AG10803 (cell line): ENCODE measurements around the gene ROBO1.
A peak's percentile ranks its signal among the peaks of the same experiment; 100 is the strongest.

ENCODE experiments used
- DNase-seq: peaks from one replicate; pipeline ENCODE4 v3.0.0; 2010; ENCODE audit warnings: low read depth
- H3K4me3 ChIP-seq: 2 replicates; pipeline ENCODE4 v1.5.1; 2011; ENCODE audit warnings: mild to moderate bottlenecking, low read length, control low read depth
- TF ChIP-seq, protein P1 (sequence below): conservative IDR thresholded peaks from 2 replicates; pipeline ENCODE4 v1.5.1; 2011; ENCODE audit warnings: mild to moderate bottlenecking, low read length, control low read depth, inconsistent platforms

The ROBO1 gene

DNA sequence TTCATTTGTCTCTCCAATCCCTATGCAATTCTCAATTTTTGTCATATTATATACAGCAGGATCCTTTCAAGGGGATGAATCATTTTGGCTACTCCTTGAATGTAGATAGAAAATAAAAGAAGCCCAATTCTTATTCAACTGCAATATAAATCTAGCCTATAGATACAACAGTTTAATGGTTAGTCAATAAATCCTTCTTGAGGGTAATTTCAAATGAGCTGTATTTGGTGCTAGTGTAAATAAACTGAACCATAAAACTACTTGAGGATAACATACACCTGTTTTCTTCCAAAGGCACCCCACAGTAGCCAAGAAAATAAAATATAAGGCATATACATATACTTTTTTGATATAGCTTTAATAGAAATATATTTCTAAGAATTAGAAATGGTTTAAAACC, 830.3 kb downstream of the ROBO1 start:
- no peak for DNase-seq
- H3K4me3 ChIP-seq, result no peak overlapping the region
- TF ChIP-seq, protein P1, sequence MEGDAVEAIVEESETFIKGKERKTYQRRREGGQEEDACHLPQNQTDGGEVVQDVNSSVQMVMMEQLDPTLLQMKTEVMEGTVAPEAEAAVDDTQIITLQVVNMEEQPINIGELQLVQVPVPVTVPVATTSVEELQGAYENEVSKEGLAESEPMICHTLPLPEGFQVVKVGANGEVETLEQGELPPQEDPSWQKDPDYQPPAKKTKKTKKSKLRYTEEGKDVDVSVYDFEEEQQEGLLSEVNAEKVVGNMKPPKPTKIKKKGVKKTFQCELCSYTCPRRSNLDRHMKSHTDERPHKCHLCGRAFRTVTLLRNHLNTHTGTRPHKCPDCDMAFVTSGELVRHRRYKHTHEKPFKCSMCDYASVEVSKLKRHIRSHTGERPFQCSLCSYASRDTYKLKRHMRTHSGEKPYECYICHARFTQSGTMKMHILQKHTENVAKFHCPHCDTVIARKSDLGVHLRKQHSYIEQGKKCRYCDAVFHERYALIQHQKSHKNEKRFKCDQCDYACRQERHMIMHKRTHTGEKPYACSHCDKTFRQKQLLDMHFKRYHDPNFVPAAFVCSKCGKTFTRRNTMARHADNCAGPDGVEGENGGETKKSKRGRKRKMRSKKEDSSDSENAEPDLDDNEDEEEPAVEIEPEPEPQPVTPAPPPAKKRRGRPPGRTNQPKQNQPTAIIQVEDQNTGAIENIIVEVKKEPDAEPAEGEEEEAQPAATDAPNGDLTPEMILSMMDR, result no peak

DNA sequence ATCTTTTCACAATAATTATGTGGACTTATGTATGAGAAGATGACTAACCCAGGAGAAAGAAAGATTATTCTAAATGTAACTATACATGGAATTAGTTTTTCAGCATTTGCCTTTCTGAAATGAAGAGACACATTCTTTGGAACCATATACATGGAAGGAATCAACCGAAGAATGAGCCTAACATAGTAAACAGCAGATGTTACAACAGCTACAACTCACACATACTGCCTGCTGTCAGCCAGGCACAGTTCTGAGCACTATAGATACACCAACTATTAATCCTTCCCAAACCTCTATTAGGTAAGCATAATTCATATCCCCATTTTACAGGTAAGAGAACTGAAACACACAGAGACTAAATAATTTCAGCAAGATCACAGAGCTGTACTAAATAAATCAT, 840.0 kb downstream of the ROBO1 start:
- no peak for DNase-seq
- TF ChIP-seq, protein P1, result no peak
- no peak overlapping the region for H3K4me3 ChIP-seq

DNA sequence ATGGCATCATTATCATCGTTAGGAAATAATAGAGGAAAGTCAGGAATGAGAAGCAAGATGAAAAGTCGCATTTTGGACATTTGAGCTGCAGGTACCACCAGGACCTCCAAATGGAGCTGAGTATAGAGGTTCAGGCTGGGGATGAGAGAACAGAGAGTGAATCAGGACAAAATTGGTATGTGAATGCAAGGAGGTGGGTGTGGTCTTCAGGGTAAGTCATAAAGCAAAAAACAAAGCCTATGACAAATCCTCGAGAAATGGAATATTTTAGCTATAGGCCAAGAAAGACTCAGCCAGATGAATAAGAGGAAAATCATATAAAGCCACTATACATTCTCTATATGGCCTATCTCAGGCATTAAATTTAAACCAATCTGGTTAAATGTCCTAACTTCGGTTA, 841.3 kb downstream of the ROBO1 start:
- H3K4me3 ChIP-seq, result no peak overlapping the region
- TF ChIP-seq, protein P1, result no peak
- DNase-seq, result no peak

DNA sequence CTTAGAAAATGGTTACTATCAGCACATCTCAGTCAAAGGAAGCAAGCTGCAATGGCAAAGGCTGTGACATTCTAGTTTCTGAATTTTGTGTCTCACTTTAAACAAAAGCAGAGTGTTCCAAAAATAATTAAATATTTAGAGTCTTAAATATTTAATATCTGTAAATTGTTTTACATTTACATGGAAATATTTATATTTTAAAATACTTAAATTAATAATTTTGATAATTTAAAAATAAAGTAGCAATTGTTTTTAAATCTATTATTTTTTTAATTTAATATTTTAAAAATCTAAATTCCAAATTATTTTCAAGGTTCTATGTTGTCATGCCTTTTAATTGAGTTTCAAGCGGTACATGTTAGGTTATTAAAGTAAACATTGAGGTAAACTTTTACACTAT, 843.1 kb downstream of the ROBO1 start:
- H3K4me3 ChIP-seq, result no peak overlapping the region
- TF ChIP-seq, protein P1, result no peak
- no peak for DNase-seq

DNA sequence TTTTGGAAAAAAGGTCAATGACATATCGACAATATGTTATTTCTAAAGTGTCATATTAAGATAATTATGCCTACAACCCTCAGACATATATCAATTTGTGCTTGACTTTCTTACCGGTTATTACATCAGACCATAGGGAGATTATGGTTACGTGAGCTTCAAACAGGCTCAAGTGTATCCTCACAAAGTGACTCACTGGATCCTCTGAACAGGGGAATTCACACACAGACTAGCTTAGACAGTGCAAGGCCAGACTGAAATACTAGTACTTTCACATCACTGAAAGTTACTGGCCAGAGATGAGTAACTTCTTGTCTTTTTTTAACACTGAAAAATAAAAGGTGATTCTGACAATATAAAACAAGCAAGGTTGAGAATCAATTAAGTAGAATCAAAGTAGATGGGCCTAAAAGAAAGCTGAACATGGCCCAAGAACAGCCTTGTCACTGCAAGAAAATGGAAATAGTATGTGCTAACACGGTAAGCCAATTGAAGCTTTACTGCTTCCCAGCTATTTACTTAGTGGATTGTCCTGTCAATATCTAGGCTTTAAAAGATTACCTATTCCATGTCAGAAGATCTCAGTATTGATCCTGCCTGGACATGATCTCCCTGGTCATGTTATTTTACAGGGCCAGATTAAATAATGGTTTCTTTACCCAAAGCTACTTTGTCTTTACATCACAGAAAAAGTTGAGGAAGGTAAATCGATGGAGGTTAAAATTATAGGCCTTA, 848.6 kb downstream of the ROBO1 start:
- DNase-seq, result peak; percentile 88
- no peak overlapping the region for H3K4me3 ChIP-seq
- TF ChIP-seq, protein P1, result no peak

DNA sequence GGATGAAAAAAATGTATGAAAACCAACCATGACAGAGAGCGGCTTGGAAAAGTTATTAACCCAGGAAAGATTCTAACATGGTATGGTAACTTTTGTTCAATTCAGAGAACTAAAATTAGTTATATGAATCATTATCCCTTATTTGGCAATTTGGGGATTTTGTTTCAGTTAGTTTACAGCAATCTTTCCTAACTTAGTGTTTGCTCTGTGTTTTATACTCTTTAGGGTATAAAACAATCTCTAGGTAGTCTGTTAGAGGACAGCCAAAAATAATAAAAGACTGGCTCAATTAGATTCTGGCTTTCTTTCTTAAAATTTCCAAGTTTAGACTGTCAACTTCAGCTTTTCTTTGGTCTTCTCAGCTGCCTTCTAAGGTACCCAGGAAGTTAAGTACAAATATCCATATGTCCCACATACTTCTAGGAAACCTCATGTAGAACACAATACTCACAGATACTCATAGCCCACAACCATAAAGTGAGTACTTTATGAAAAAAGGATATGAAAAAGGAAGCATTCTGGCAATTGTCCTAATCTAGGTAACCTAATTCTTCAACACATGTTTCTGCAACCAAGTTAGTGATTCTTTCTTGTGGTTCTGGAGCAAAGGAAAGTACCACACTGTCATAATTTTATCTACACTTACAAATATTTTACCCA, 849.3 kb downstream of the ROBO1 start:
- peak; percentile 30 for DNase-seq
- TF ChIP-seq, protein P1, result no peak
- H3K4me3 ChIP-seq, result no peak overlapping the region

DNA sequence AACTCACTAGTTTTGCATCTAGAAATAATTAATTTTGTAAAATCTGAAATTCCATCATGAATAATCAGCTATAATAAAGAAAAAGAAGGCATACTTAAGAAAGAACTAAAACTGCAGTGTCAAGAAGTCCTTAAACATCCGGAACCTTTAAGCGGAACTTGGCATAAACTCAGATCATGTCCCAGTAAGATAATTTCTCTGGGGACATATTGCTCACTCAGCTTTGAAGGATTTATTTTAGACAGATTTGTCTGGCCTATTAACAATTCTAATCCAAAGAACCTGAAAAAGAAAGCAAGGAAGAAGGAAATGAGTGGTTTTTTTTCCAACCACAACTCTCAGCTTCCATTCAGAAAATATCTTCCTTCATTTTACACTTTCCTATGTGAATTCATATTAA, 850.3 kb downstream of the ROBO1 start:
- no peak for DNase-seq
- TF ChIP-seq, protein P1, result no peak
- no peak overlapping the region for H3K4me3 ChIP-seq
